Panc1 (cell line): ENCODE data around the gene FHIT. TPM values are rescaled to one million over a fixed set of nuclear protein-coding genes. Genes with fewer than 3 reads are reported as not detected.

Experiments
- ATAC-seq: fragments of 200-7000 bp; cut with Tn5 transposase; 2 replicates; pipeline ENCODE4 v1.9.1; 2020; ENCODE audit warnings: mild to moderate bottlenecking, moderate library complexity
- BruUV-seq: library from RNA; stranded (reverse); fragments of 400-500 nt; replicated peaks from 2 replicates; lab custom pipeline; 2021; lab: Mats Ljungman, UMichigan
- CTCF ChIA-PET: fragments of 300-600 bp; sonication (Branson Sonifier 250); formaldehyde crosslinking; loops from one replicate; lab custom pipeline; 2022; ENCODE audit warnings: antibody characterized with exemption; lab: Charles Lee
- POLR2A ChIA-PET: fragments of 300-600 bp; sonication (Branson Sonifier 250); formaldehyde crosslinking; loops from one replicate; lab custom pipeline; 2022; ENCODE audit warnings: antibody characterized with exemption; lab: Charles Lee
- DNase-seq: peaks from one replicate; pipeline ENCODE4 v3.0.0-alpha.2; 2010; ENCODE audit warnings: low read depth, low spot score
- H3K27ac ChIP-seq: 2 replicates; pipeline ENCODE4 v1.5.1; 2011; ENCODE audit warnings: mild to moderate bottlenecking, low read length, inconsistent platforms
- H3K27me3 ChIP-seq: fragments of 200-500 bp; sonication (Bioruptor generic); 2 replicates; pipeline ENCODE4 v1.6.0; 2014; ENCODE audit warnings: low read length, inconsistent platforms; ENCODE audit not compliant: control insufficient read depth, insufficient read depth
- H3K36me3 ChIP-seq: fragments of 200-500 bp; sonication (Bioruptor generic); 2 replicates; pipeline ENCODE4 v1.5.1; 2014; ENCODE audit warnings: inconsistent platforms, mild to moderate bottlenecking, low read length, moderate library complexity; ENCODE audit not compliant: control insufficient read depth, insufficient read depth
- H3K4me1 ChIP-seq: 2 replicates; pipeline ENCODE4 v1.5.1; 2011; ENCODE audit warnings: inconsistent platforms, mild to moderate bottlenecking, low read length, moderate library complexity; ENCODE audit not compliant: control insufficient read depth, insufficient read depth
- H3K4me3 ChIP-seq, 2 experiments: 2 replicates each; pipeline ENCODE4 v1.5.1; 2011 to 2012; ENCODE audit warnings: low read depth in 2 of 2, low read length in 2 of 2, mild to moderate bottlenecking in 2 of 2, inconsistent platforms in 1 of 2, moderate library complexity in 1 of 2
- H3K9me3 ChIP-seq: fragments of 200-500 bp; sonication (Bioruptor generic); 2 replicates; pipeline ENCODE4 v1.5.1; 2014; ENCODE audit warnings: low read depth, mild to moderate bottlenecking, inconsistent platforms, low read length, moderate library complexity; ENCODE audit not compliant: control insufficient read depth, insufficient read depth
- POLR2AphosphoS5 ChIP-seq: IDR thresholded peaks from 2 replicates; pipeline ENCODE4 v1.6.1; 2012; ENCODE audit warnings: mild to moderate bottlenecking, low read depth, low read length, moderate library complexity
- SIN3A ChIP-seq: IDR thresholded peaks from 2 replicates; pipeline ENCODE4 v1.6.1; 2012; ENCODE audit warnings: low read depth, mild to moderate bottlenecking, low read length, moderate library complexity, borderline replicate concordance; ENCODE audit not compliant: insufficient read depth
- TCF7L2 ChIP-seq: IDR thresholded peaks from 2 replicates; pipeline ENCODE4 v1.6.1; 2011; ENCODE audit warnings: mild to moderate bottlenecking, low read depth, low read length, inconsistent platforms
- in situ Hi-C: cut with HindIII; loops from 2 replicates; pipeline ENCODE4 v1.10.0; 2016; ENCODE audit warnings: low sequenced_read_pairs, low pct_unique_long_range_greater_than_20kb
- intact Hi-C: fragments of 100-400 bp; cut with micrococcal nuclease; formaldehyde crosslinking; loops from one replicate; pipeline ENCODE4 v1.10.0; 2022; ENCODE audit not compliant: unreplicated experiment
- total RNA-seq: library from RNA; stranded (reverse); gene quantifications from one replicate; pipeline ENCODE4 v1.2.1, GENCODE V29; 2021; ENCODE audit not compliant: unreplicated experiment
- TF ChIP-seq, protein P1 (sequence below): fragments of 450-650 bp; IDR thresholded peaks from 2 replicates; pipeline ENCODE4 v1.5.1; 2017; ENCODE audit warnings: mild to moderate bottlenecking
- TF ChIP-seq, protein P2 (sequence below), 2 experiments: IDR thresholded peaks; 2 replicates each; pipeline ENCODE4 v1.6.1; 2011 to 2012; ENCODE audit warnings: low read depth in 2 of 2, control low read depth in 1 of 2, low read length in 1 of 2, mild to moderate bottlenecking in 1 of 2, moderate library complexity in 1 of 2; ENCODE audit not compliant: insufficient read depth in 1 of 2

The FHIT gene
- total RNA-seq, 1 experiment from 2014 or later, result 2.2 TPM

DNA sequence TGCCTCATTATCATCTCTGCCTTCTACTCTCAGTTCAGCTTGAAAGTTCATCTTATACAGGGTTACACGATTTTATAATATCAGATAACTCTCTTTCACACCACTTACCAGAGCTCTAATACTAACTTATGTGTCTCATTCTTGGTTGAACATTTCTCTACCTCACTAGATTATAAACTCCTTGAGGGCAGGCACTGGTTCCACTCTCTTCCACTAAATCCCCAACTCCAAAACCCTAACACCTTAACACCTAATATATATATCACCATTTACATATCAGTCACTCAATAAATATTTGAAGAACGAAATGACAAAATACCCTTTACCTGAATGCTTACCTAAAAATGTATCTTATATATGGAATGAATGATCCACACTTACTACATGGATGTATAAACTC, 977.2 kb downstream of the FHIT start:
- Histone ChIP-seq H3K4me1 (no peaks in the 10 kb centered on the region), H3K27me3 (no peaks in the 10 kb centered on the region), H3K4me3 (no peak overlapping the region), H3K36me3 (no peaks in the 10 kb centered on the region), H3K27ac (no peak overlapping the region), H3K9me3 (no peaks in the 10 kb centered on the region)
- intact Hi-C loops (no loop called here), in situ Hi-C loops (no loop called here)
- DNase-seq, result no peak
- ATAC-seq, result no peak
- ChIA-PET POLR2A (no interaction called here), CTCF (no interaction called here)
- no TSS peak for BruUV-seq
- TF ChIP-seq, protein P1, sequence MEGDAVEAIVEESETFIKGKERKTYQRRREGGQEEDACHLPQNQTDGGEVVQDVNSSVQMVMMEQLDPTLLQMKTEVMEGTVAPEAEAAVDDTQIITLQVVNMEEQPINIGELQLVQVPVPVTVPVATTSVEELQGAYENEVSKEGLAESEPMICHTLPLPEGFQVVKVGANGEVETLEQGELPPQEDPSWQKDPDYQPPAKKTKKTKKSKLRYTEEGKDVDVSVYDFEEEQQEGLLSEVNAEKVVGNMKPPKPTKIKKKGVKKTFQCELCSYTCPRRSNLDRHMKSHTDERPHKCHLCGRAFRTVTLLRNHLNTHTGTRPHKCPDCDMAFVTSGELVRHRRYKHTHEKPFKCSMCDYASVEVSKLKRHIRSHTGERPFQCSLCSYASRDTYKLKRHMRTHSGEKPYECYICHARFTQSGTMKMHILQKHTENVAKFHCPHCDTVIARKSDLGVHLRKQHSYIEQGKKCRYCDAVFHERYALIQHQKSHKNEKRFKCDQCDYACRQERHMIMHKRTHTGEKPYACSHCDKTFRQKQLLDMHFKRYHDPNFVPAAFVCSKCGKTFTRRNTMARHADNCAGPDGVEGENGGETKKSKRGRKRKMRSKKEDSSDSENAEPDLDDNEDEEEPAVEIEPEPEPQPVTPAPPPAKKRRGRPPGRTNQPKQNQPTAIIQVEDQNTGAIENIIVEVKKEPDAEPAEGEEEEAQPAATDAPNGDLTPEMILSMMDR, result no peak
- TF ChIP-seq, protein P2, sequence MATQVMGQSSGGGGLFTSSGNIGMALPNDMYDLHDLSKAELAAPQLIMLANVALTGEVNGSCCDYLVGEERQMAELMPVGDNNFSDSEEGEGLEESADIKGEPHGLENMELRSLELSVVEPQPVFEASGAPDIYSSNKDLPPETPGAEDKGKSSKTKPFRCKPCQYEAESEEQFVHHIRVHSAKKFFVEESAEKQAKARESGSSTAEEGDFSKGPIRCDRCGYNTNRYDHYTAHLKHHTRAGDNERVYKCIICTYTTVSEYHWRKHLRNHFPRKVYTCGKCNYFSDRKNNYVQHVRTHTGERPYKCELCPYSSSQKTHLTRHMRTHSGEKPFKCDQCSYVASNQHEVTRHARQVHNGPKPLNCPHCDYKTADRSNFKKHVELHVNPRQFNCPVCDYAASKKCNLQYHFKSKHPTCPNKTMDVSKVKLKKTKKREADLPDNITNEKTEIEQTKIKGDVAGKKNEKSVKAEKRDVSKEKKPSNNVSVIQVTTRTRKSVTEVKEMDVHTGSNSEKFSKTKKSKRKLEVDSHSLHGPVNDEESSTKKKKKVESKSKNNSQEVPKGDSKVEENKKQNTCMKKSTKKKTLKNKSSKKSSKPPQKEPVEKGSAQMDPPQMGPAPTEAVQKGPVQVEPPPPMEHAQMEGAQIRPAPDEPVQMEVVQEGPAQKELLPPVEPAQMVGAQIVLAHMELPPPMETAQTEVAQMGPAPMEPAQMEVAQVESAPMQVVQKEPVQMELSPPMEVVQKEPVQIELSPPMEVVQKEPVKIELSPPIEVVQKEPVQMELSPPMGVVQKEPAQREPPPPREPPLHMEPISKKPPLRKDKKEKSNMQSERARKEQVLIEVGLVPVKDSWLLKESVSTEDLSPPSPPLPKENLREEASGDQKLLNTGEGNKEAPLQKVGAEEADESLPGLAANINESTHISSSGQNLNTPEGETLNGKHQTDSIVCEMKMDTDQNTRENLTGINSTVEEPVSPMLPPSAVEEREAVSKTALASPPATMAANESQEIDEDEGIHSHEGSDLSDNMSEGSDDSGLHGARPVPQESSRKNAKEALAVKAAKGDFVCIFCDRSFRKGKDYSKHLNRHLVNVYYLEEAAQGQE (IDR thresholded peaks at IDR 0.05; ENCODE audit: insufficient read depth in 1 of 2, low read depth in 2 of 2, low read length in 1 of 2), result no peak
- TF ChIP-seq TCF7L2 (no peak), SIN3A (no peak), POLR2AphosphoS5 (no peak)

DNA sequence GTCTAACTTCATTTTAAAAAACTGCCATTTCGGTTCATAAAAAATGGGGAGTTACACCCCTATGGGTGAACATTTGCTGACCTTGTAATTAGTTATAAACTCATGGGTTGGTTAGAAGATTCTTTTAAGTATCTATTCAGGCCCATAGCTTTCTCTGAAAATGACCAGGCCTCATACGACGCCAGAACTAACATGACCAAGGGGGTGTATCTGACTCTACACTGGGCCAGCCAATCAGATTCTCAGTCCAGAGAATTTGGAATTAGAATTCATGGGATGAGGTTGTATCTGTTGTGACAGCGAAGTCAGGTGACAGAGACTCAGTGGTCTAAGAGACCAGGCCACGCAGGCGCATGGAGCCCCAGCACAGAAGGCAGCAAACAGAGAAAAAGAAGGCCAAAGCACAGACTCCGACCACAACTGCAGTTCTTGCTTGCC, 981.4 kb downstream of the FHIT start:
- ChIA-PET CTCF (interaction anchor here (0.5 kb wide), 1 partner anchor 1090 kb away, joined by 9 read pairs; no protein-coding TSS in a partner anchor), POLR2A (no interaction called here)
- no peak overlapping the region for H3K4me3 ChIP-seq
- ATAC-seq (no peak), DNase-seq (no peak)
- in situ Hi-C loops (no loop called here), intact Hi-C loops (no loop called here)
- H3K27ac ChIP-seq, result no peak overlapping the region
- H3K4me1 ChIP-seq, result no peaks in the 10 kb centered on the region
- H3K36me3 ChIP-seq, result no peaks in the 10 kb centered on the region
- no peaks in the 10 kb centered on the region for H3K9me3 ChIP-seq
- TF ChIP-seq TCF7L2 (no peak), POLR2AphosphoS5 (no peak), SIN3A (no peak)
- TF ChIP-seq, protein P2 (IDR thresholded peaks at IDR 0.05; ENCODE audit: insufficient read depth in 1 of 2, low read depth in 2 of 2, low read length in 1 of 2), result no peak
- TF ChIP-seq, protein P1, result no peak
- BruUV-seq, result no TSS peak
- no peaks in the 10 kb centered on the region for H3K27me3 ChIP-seq
